K562 (cell line): ENCODE measurements around the gene MEIG1. TPM values are rescaled to one million over a fixed set of nuclear protein-coding genes. Genes with fewer than 3 reads are reported as not detected.
A peak's percentile ranks its signal among the peaks of the same experiment; 100 is the strongest.

Experiments
- BCOR ChIP-seq: fragments of 450-650 bp; IDR thresholded peaks from 2 replicates; pipeline ENCODE4 v1.6.1; 2016
- E2F6 ChIP-seq, 2 experiments: IDR thresholded peaks; 2 replicates each; pipeline ENCODE4 v1.6.1; 2011; ENCODE audit warnings: borderline replicate concordance in 1 of 2, control low read depth in 1 of 2, low read depth in 1 of 2, low read length in 1 of 2, mild to moderate bottlenecking in 1 of 2, mixed read lengths in 1 of 2, moderate library complexity in 1 of 2; ENCODE audit not compliant: insufficient read depth in 1 of 2, insufficient read length in 1 of 2, poor library complexity in 1 of 2, severe bottlenecking in 1 of 2; ENCODE audit errors: extremely low read depth in 1 of 2
- ETV6 ChIP-seq, 3 experiments: fragments of 150-350 bp in 1 of 3; sonication (generic) in 1 of 3; formaldehyde crosslinking in 1 of 3; IDR thresholded peaks; 2 replicates each; pipeline versions ENCODE4 v1.6.1 to v1.8.0; 2014 to 2022; ENCODE audit warnings: borderline replicate concordance in 2 of 3, low read depth in 2 of 3, antibody characterized with exemption in 1 of 3, low read length in 1 of 3, mild to moderate bottlenecking in 1 of 3, missing genetic modification reagents in 1 of 3
- KLF6 ChIP-seq: fragments of 250-450 bp; sonication (Bioruptor Pico); IDR thresholded peaks from 2 replicates; pipeline ENCODE4 v1.4.0; 2020; ENCODE audit warnings: mild to moderate bottlenecking, moderate library complexity, borderline replicate concordance
- NCOA1 ChIP-seq: fragments of 450-650 bp; IDR thresholded peaks from 2 replicates; pipeline ENCODE4 v1.6.1; 2016; ENCODE audit warnings: low read depth
- OTX1 ChIP-seq: fragments of 450-650 bp; formaldehyde crosslinking; IDR thresholded peaks from 2 replicates; pipeline ENCODE4 v1.4.0; 2022; ENCODE audit warnings: mild to moderate bottlenecking
- RBFOX2 ChIP-seq: fragments of 200-400 bp; formaldehyde crosslinking; IDR thresholded peaks from 2 replicates; pipeline ENCODE4 v1.6.1; 2017; ENCODE audit warnings: low read depth, mild to moderate bottlenecking, low read length, moderate library complexity
- SNIP1 ChIP-seq: fragments of 450-650 bp; IDR thresholded peaks from 2 replicates; pipeline ENCODE4 v1.7.1; 2017; ENCODE audit warnings: low read depth, mild to moderate bottlenecking
- ZNF263 ChIP-seq: sonication (generic); formaldehyde crosslinking; IDR thresholded peaks from 2 replicates; pipeline ENCODE4 v1.8.0; 2022; ENCODE audit warnings: mild to moderate bottlenecking, missing genetic modification reagents, borderline replicate concordance
- polyA plus RNA-seq, 8 experiments: library from polyadenylated mRNA; depleted of rRNA in 4 of 8; stranded (reverse) in 5 of 8; unstranded in 3 of 8; fragments of >200 nt; fragmentation: Nextera tagmentation in 2 of 8; fragmentation: Illumina TruSeq in 1 of 8; extraction: Ambion mirVana in 2 of 8; extraction: Trizol in 1 of 8; gene quantifications; 2 replicates each; pipeline versions ENCODE4 v1.2.1 to v1.2.3, GENCODE V29; 2011 to 2014; ENCODE audit warnings: inconsistent platforms in 1 of 8, missing spikeins in 1 of 8
- total RNA-seq, 7 experiments: library from RNA; depleted of rRNA in 6 of 7; stranded (reverse); fragments of >200 nt in 6 of 7; fragmentation: Illumina TruSeq in 2 of 7; extraction: Trizol in 2 of 7; gene quantifications; 2 replicates each; pipeline versions ENCODE4 v1.2.1 to v1.2.3, GENCODE V29; 2011 to 2021; ENCODE audit warnings: low replicate concordance in 1 of 7
- TF ChIP-seq, protein P1 (sequence below): sonication (generic); formaldehyde crosslinking; IDR thresholded peaks from 2 replicates; pipeline ENCODE4 v1.8.0; 2022; ENCODE audit warnings: mild to moderate bottlenecking, missing genetic modification reagents
- TF ChIP-seq, protein P2 (sequence below), 2 experiments: fragments of 450-650 bp; formaldehyde crosslinking in 1 of 2; IDR thresholded peaks; 2 replicates each; pipeline versions ENCODE4 v1.4.0 to v1.6.1; 2014 to 2020; ENCODE audit warnings: mild to moderate bottlenecking in 2 of 2, borderline replicate concordance in 1 of 2, low read depth in 1 of 2

The MEIG1 gene
- total and polyA plus RNA-seq, 9 of the 15 experiments (the other 6 are each of a cell fraction or from before 2014, with no cell fraction given), result 0.19 to 1.7 (median 0.54) TPM; not detected in 3

- TF ChIP-seq RBFOX2 (peak; percentile 80), E2F6 (IDR thresholded peaks at IDR 0.05; ENCODE audit: borderline replicate concordance in 1 of 2, extremely low read depth in 1 of 2, insufficient read depth in 1 of 2, insufficient read length in 1 of 2, low read depth in 1 of 2, low read length in 1 of 2, poor library complexity in 1 of 2, severe bottlenecking in 1 of 2) (peak; percentile 20 to 56), ZNF263 (peak; percentile 23; the same call in 1 of the 2 replicates), KLF6 (CRISPR knock-in tag) (no peak), BCOR (no peak), SNIP1 (no peak), ETV6 (IDR thresholded peaks at IDR 0.05; ENCODE audit: borderline replicate concordance in 1 of 2, low read depth in 2 of 2, low read length in 1 of 2) (0 out of 4 replicates have a peak, but pooled peaks of 1 of the 2 experiments have one; percentile 36), ETV6 (CRISPR knock-in tag; IDR thresholded peaks at IDR 0.05; ENCODE audit: borderline replicate concordance) (no peak), OTX1 (CRISPR knock-in tag) (no peak), NCOA1 (peak; percentile 99)
- TF ChIP-seq, protein P1, sequence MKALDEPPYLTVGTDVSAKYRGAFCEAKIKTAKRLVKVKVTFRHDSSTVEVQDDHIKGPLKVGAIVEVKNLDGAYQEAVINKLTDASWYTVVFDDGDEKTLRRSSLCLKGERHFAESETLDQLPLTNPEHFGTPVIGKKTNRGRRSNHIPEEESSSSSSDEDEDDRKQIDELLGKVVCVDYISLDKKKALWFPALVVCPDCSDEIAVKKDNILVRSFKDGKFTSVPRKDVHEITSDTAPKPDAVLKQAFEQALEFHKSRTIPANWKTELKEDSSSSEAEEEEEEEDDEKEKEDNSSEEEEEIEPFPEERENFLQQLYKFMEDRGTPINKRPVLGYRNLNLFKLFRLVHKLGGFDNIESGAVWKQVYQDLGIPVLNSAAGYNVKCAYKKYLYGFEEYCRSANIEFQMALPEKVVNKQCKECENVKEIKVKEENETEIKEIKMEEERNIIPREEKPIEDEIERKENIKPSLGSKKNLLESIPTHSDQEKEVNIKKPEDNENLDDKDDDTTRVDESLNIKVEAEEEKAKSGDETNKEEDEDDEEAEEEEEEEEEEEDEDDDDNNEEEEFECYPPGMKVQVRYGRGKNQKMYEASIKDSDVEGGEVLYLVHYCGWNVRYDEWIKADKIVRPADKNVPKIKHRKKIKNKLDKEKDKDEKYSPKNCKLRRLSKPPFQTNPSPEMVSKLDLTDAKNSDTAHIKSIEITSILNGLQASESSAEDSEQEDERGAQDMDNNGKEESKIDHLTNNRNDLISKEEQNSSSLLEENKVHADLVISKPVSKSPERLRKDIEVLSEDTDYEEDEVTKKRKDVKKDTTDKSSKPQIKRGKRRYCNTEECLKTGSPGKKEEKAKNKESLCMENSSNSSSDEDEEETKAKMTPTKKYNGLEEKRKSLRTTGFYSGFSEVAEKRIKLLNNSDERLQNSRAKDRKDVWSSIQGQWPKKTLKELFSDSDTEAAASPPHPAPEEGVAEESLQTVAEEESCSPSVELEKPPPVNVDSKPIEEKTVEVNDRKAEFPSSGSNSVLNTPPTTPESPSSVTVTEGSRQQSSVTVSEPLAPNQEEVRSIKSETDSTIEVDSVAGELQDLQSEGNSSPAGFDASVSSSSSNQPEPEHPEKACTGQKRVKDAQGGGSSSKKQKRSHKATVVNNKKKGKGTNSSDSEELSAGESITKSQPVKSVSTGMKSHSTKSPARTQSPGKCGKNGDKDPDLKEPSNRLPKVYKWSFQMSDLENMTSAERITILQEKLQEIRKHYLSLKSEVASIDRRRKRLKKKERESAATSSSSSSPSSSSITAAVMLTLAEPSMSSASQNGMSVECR (CRISPR knock-in tag), result peak; percentile 48; the same call in 1 of the 2 replicates
- TF ChIP-seq, protein P2, sequence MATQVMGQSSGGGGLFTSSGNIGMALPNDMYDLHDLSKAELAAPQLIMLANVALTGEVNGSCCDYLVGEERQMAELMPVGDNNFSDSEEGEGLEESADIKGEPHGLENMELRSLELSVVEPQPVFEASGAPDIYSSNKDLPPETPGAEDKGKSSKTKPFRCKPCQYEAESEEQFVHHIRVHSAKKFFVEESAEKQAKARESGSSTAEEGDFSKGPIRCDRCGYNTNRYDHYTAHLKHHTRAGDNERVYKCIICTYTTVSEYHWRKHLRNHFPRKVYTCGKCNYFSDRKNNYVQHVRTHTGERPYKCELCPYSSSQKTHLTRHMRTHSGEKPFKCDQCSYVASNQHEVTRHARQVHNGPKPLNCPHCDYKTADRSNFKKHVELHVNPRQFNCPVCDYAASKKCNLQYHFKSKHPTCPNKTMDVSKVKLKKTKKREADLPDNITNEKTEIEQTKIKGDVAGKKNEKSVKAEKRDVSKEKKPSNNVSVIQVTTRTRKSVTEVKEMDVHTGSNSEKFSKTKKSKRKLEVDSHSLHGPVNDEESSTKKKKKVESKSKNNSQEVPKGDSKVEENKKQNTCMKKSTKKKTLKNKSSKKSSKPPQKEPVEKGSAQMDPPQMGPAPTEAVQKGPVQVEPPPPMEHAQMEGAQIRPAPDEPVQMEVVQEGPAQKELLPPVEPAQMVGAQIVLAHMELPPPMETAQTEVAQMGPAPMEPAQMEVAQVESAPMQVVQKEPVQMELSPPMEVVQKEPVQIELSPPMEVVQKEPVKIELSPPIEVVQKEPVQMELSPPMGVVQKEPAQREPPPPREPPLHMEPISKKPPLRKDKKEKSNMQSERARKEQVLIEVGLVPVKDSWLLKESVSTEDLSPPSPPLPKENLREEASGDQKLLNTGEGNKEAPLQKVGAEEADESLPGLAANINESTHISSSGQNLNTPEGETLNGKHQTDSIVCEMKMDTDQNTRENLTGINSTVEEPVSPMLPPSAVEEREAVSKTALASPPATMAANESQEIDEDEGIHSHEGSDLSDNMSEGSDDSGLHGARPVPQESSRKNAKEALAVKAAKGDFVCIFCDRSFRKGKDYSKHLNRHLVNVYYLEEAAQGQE (IDR thresholded peaks at IDR 0.05; ENCODE audit: borderline replicate concordance), result peak; percentile 66
- TF ChIP-seq, protein P2 (CRISPR knock-in tag; IDR thresholded peaks at IDR 0.05; ENCODE audit: low read depth), result peak; percentile 55; the same call in 1 of the 2 replicates
These were observed at the start of gene MEIG1 (continued) for GRCh38 chr10:14959221-14960057.
